GM19395 (cell line): Measurements from ENCODE around the gene CPTP.

ENCODE experiments used
- ATAC-seq: cut with Tn5 transposase; IDR thresholded peaks from one replicate; pipeline ENCODE4 v1.9.1; 2021; ENCODE audit warnings: mild to moderate bottlenecking, moderate library complexity; ENCODE audit not compliant: unreplicated experiment

Gene CPTP

DNA sequence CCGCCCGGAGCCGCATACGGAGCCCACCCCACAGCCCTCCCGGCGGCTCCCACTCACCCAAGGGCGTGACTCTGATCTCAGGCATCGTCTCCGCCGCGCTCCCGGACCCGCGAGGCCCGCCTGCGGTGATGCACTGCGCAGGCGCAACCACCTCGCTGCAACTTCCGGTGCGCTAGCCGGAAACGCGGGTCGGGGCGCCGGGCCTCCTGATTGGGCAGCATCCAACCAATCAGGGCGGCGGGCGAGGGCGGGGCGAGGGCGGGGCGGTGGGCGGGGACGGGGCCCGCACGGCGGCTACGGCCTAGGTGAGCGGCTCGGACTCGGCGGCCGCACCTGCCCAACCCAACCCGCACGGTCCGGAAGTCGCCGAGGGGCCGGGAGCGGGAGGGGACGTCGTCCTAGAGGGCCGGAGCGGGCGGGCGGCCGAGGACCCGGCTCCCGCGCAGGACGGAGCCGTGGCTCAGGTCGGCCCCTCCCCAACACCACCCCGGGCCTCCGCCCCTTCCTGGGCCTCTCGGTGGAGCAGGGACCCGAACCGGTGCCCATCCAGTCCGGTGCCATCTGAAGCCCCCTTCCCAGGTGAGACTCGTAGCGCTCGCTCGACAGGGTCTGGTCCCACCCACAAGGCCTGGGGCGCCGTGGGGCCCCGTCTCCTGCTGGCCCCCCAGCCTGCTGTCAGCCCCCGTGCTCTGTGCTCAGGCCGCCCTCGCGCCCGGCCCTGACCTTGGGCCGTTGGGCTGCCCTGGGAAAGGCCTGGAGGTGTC lies at the start of gene CPTP, which contains the start of gene INTS11:
Gene CPTP (plus strand): TSS at position 279 of the 764 bp plus-strand sequence. CDS start 2,109 bp downstream, outside the sequence.
Gene INTS11 (minus strand): TSS at position 137 of the 764 bp plus-strand sequence. CDS start 52 bp downstream, at position 85.
- ATAC-seq, result peak; percentile 71

DNA sequence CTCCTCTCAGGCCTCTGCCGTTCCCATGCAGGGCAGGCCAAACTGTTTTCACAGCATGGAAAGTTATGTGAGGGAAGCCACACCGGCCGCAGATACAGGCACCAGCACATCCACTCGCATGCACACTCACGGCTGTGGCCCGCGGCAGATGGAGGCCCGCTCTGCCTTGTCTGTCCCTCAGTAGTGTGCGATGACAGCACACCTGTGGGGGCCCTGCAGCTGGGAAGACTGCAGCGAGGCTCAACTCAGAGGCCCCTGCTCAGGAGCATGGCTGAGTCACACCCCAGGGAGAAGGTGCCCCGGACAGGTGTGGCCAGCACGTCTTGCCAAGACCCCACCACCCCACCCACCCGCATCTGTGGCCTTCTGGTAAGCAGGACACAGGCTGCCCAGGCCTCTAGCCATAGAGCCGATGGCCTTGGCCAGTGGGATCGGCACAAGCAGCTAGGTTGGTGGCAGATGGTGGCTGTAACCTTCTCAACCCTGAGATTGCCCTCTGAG lies 49.6 kb upstream of the CPTP start:
- no peak for ATAC-seq

DNA sequence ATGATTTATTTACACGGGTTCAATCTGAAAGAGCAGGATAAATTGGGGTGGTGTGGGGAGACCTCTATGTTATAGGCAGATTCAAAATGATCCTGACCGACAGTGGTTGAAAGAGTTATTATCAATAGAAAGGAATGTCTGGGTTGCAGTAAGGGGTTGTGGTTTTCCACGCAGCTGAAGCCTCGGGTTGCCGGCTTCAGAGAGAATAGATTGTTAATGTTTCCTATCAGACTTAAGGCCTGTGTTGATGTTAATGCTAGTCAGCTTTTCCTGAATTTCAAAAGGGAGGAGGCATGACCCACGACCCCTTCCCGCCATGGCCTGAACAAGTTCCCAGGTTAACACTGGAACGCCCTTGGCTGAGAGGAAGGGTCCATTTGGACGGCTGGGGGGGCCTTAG lies 48.8 kb upstream of the CPTP start:
- ATAC-seq, result no peak

DNA sequence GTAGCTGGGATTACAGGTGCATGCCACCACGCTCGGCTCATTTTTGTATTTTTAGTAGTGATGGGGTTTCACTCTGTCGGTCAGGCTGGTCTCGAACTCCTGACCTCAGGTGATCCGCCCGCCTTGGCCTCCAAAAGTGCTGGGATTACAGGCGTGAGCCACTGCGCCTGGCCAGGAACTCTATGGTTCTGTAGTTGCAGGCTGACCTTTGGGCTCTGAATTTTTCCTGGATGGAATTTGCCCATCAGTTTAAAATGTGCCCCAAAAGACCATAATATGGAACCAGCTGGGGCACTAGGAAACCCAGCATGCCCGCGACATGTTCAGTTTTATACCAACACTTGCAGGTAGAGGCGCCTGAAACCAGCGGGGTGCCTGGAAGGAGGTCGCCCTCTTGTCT lies 46.0 kb upstream of the CPTP start:
- no peak for ATAC-seq

DNA sequence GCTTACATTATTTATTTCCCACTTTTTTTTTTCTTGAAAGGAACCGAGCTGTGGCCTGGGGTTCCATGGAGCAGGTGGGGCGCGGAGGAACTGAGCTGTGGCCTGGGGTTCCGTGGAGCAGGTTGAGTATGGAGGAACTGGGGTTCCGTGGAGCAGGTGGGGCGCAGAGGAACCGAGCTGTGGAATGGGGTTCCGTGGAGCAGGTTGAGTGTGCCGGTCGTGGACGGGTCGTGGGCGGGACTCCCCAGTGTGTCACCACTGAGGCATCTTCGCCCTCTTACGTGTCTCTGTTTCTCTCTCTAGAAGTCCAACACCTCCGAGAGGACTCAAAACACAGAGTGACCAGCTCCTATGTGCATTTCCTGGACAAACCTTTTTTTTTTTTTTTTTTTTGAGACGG lies 45.6 kb upstream of the CPTP start:
- no peak for ATAC-seq

DNA sequence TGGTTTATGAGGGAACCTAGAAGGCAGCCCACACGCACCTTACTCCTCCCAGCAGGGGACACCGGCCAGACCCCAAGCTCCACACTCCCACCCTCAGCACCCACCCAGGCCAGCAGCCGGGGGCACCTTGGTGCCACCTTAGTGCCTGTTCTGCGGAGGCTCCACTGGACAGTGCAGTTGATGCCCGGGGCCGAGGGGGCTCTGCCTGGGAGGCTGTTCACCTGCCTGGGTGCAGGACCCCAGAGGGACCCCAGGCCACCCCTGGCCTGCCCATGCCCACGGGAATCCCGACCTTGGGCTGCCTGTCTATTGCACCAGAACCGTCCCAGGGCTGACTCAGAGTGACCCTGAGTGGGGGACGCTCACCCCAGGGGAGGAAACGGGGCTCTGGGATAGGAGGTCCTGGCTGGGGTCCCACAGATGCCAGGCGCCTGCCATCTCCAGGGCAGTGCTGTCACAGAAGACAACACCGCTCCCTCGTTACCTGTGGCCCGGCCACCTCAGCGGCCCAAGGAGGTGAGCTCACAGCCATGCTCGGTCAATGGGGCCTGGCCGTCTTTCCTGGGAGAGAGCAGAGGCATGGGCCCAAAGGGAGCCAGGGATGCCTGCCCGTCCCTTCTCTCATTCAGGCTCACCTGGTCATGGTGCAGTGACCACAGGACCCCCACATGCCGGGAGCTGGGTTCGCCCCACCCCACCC lies 43.7 kb upstream of the CPTP start:
- no peak for ATAC-seq

DNA sequence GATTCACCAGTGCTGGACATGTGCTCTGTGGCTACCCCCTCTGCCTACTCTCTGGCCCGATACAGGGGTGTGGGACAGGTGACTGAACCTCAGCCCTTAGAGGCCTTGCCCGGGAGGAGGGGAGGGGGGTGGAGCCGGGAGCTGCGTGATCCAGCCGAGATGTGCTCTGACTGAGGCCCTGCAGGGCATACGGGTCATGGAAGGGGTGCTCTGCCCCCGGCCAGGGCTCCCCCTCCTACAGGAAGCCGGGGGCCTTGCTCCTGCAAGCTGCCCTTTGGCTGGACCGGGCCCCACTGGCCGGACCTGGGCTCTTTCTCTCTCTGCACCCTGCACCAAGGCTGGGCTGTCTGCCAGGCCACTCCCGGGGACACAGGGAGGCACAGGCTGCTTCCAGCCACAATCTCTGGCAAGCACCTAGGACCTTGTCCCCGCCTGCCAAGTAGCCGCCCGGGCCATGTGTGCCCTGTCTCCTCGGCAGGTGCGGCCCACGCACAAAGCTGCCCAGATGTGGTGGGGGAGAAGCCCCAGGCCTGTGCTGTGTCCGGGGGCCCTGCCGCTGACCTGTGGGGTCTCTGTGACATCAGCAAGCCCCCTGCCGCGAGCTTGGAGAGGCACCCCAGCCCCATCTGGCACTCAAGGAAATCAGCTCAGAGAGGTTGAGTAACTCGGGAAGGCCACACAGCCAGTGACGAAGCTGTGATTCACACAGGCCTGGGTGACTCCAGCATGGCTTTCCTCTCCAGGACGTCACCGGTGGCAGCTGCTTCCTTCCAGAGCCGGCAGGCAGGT lies 42.9 kb upstream of the CPTP start:
- ATAC-seq, result no peak

DNA sequence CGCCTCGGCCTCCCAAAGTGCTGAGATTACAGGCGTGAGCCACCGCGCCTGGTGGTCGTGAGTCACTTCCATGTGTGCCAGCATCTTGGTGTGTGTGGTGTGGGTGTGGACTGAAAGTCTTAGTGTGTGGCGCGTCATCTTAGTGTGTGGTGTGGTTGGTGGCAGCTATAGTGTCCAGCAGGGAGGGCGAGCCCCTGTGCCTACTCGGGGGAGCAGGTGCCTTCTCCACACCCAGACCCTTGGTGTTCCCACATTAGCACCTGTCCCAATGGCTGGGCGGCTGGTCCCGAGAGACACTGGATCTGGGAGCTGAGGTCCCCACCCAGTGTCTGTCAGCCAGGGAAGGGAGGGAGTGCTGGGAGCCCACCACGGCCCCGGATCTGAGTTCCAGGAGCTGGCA lies 41.6 kb upstream of the CPTP start:
- no peak for ATAC-seq

DNA sequence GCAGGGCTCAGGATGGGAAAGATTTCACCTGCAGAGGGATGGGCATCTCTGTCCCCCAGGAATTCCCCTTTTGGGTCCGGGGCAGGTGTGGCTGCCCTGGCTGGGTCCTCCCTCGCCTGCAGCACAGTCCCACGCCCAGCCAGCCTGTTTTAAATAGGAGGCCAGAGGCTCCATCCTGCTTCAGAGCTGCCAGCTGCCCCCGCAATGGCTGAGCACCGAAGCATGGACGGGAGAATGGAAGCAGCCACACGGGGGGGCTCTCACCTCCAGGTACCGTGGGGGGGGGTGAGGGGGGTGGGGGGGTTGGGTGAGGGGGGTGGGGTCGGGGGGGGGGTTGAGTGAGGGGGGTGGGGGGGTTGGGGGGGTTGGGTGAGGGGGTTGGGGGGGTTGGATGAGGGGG lies 40.8 kb upstream of the CPTP start:
- no peak for ATAC-seq

DNA sequence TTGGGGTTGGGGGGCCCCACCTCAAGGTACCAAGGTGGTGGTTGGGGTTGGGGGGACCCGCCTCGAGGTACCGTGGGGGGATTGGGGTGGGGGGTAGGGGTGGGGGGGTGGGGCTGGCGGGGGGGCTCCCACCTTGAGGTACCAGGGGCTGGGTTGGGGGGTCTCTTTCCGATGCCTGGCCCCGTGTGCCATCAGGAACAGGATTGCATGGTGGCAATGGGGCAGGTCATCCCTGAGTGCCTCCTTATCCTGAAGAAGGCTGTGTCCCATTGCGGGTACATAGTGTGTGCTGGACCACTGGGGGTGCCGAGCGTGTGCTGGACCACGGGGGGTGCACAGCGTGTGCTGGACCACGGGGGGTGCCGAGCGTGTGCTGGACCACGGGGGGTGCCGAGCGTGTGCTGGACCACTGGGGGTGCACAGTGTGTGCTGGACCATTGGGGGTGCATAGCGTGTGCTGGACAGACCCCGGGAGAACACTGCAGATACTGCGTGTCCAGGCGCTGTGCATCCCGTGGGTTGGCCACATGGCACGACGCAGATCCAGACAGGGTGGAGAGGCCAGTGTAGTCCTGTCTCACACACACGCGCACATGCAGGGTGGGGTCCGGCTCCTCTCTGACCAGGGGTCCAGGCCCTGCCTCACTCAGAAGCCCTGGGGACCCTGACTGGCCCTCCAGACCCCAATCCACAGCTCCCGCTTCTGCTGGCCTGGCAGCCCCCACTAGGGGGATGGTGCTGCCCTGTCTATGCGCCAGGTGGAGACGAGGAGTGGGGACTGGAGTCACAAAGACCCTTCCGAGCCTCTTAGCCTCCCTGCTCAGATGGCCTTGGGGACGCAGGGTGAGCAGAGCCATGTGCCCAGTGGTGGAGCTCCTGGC lies 40.1 kb upstream of the CPTP start:
- ATAC-seq, result no peak

DNA sequence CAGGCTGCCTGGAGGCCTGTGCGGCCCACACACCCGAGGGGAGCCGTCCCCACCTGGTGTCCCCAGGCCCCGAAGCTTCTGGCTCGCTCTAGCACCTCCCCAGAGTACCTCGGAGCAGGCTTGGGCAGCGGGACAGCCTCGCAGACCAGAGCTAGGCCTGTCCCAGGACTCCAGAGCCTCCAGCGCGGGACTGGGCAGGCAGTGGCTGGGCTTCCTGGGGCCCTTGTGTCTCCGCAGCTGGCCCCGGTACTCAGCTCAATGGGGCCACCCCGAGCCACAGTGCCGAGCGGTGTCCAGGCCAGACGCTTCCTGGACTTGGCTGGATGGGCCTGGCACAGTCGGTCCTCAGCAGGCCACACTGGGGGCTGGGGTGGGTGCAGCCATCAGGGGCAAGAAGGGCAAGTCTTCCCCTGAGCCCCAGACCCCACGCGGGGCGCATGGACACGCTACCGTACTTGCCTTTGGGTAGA lies 39.5 kb upstream of the CPTP start:
- no peak for ATAC-seq

DNA sequence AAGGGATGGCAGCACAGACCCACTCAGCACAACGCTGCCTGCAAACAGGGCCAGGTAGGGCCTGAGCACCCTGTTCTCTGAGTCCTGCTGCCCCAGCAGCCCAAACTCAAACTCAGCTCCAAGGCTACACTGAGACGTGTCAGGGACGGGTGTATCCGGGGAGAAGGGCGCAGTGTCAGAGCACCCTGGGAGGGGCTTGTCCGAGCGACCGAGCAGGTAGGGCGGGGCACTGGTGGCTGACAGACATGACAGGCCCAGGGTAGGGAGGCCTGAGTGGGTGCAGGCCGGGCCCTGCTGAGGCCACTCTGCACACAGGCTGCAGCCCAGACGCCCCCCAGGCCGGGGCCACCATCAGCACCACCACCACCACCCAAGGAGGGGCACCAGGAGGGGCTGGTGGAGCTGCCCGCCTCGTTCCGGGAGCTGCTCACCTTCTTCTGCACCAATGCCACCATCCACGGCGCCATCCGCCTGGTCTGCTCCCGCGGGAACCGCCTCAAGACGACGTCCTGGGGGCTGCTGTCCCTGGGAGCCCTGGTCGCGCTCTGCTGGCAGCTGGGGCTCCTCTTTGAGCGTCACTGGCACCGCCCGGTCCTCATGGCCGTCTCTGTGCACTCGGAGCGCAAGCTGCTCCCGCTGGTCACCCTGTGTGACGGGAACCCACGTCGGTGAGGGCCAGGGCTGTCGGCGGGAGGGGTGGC lies 38.8 kb upstream of the CPTP start:
- ATAC-seq, result no peak

DNA sequence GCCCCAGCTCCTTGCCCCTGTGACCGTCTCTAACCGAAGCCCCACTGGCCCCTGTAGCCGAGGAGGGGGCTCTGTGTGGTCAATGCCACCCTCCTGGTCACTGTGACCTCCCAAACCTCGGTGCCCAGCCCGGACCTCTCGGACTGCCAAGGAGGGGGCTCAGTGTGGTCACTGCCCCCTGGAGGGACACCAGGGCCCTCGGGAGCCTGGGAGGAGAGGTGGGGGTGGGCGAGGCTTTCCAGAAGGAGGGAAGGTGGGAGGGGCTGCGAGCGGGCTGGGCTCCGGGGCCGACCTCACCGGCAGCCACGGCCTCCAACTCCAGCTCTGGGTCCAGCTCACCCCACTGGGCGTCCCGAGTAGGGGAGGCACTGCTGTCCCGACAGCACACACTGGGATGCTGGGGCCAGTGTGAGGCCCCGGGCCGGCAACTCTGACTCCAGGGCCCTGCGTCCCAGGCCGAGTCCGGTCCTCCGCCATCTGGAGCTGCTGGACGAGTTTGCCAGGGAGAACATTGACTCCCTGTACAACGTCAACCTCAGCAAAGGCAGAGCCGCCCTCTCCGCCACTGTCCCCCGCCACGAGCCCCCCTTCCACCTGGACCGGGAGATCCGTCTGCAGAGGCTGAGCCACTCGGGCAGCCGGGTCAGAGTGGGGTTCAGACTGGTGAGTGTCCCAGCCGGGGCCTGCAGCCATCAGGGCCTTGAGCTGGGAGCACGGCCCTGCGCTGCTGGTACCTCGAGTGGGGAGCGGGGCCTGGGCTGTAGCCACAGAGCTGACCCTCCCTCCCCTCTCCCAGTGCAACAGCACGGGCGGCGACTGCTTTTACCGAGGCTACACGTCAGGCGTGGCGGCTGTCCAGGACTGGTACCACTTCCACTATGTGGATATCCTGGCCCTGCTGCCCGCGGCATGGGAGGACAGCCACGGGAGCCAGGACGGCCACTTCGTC lies 38.0 kb upstream of the CPTP start:
- ATAC-seq, result no peak

DNA sequence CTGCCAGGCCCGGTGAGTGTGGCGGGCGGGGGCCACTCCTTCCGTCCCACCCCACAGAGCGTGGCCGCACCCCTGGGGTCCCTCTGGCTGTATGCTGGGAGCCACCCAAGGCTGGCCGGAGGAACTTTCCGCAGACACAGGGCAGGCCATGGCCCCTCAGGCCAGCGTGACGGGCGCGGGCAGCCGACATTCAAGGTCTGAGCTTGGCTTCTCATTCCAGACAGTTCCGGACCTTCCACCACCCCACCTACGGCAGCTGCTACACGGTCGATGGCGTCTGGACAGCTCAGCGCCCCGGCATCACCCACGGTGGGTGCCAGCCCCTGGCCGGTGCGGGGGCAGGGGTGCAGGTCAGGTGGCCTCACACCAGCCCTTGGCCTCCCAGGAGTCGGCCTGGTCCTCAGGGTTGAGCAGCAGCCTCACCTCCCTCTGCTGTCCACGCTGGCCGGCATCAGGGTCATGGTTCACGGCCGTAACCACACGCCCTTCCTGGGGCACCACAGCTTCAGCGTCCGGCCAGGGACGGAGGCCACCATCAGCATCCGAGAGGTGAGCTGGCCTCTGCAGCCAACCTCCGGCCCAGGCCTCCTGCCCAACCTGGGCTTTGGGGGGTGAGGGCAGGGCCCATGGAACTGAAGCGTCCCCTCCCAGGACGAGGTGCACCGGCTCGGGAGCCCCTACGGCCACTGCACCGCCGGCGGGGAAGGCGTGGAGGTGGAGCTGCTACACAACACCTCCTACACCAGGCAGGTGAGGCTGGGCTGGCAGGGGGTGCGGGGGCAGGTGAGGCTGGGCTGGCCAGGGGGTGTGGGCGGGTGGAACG lies 37.1 kb upstream of the CPTP start:
- ATAC-seq, result no peak

DNA sequence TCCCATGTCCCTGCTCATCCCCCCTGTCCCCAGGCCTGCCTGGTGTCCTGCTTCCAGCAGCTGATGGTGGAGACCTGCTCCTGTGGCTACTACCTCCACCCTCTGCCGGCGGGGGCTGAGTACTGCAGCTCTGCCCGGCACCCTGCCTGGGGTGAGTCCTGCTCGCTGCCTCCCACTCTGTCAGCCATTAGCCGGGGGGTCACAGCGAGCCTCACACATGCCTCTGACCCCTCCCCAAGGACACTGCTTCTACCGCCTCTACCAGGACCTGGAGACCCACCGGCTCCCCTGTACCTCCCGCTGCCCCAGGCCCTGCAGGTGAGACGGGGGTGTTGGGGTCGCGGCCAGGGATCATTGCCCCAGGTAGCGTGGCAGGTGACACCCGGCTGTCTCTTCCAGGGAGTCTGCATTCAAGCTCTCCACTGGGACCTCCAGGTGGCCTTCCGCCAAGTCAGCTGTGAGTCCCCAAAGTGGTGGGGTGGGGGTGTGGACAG lies 34.3 kb upstream of the CPTP start:
- no peak for ATAC-seq

DNA sequence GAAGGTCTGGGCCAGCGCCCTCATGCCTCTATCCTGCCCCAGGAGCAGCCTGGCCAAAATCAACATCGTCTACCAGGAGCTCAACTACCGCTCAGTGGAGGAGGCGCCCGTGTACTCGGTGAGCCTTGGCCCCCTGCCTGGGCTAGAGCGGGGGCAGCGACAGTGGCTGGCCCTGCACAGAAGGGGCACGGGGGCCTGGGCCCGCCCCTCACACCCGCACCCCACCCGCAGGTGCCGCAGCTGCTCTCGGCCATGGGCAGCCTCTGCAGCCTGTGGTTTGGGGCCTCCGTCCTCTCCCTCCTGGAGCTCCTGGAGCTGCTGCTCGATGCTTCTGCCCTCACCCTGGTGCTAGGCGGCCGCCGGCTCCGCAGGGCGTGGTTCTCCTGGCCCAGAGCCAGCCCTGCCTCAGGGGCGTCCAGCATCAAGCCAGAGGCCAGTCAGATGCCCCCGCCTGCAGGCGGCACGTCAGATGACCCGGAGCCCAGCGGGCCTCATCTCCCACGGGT lies 33.5 kb upstream of the CPTP start:
- ATAC-seq, result no peak
